Left lung (tissue), 10 donors: ENCODE measurements around the gene SIPA1L3. TPM values are rescaled to one million over a fixed set of nuclear protein-coding genes. Genes with fewer than 3 reads are reported as not detected.

ENCODE experiments used
- ATAC-seq: fragments of 200-7000 bp; cut with Tn5 transposase; one replicate; pipeline ENCODE4 v1.9.1; 2020; ENCODE audit warnings: moderate library complexity
- DNase-seq, 4 donors: peaks; one replicate each; pipeline ENCODE4 v3.0.0-alpha.2; 2013 to 2020
- H3K27ac ChIP-seq, 2 donors: fragments of 200-600 bp; sonication (generic) in 1 of 2; one replicate each; pipeline versions ENCODE4 v1.5.0 to v1.8.0; 2020 to 2021
- H3K27me3 ChIP-seq, 2 donors: fragments of 200-600 bp; sonication (generic) in 1 of 2; one replicate each; pipeline versions ENCODE4 v1.5.0 to v1.8.0; 2020 to 2021
- H3K36me3 ChIP-seq, 2 donors: fragments of 200-600 bp; sonication (generic) in 1 of 2; one replicate each; pipeline versions ENCODE4 v1.5.0 to v1.8.0; 2020 to 2021
- H3K4me1 ChIP-seq, 2 donors: fragments of 200-600 bp; one replicate each; pipeline ENCODE4 v1.8.0; 2021
- H3K4me3 ChIP-seq, 2 donors: fragments of 200-600 bp; sonication (generic) in 1 of 2; one replicate each; pipeline versions ENCODE4 v1.5.0 to v1.8.0; 2020 to 2021; ENCODE audit warnings: mild to moderate bottlenecking in 1 of 2
- H3K9me3 ChIP-seq, 2 donors: fragments of 200-600 bp; sonication (generic) in 1 of 2; one replicate each; pipeline versions ENCODE4 v1.5.0 to v1.8.0; 2020 to 2021
- intact Hi-C, 2 donors: fragments of 100-400 bp; cut with DNase I; formaldehyde crosslinking; loops; one replicate each; pipeline versions ENCODE4 v1.11.2 to v1.14.2; 2022
- polyA plus RNA-seq, 6 donors: library from polyadenylated mRNA; unstranded; fragments of 120-200 nt; gene quantifications; one replicate each; pipeline ENCODE4 v1.2.1, GENCODE V29; 2013; ENCODE audit not compliant: insufficient read length in 6 of 6
- total RNA-seq, 2 donors: library from RNA; stranded (reverse); fragmentation: NEBNext Ultra II Directional; extraction: Animal tissue kit (Norgen Biotek cat#: 25700); gene quantifications; one replicate each; pipeline ENCODE4 v1.2.1, GENCODE V29; 2021
- TF ChIP-seq, protein P1 (sequence below), 2 donors: fragments of 200-600 bp; sonication (generic) in 1 of 2; IDR thresholded peaks; one replicate each; pipeline versions ENCODE4 v1.5.0 to v1.8.0; 2021; ENCODE audit warnings: antibody characterized with exemption in 2 of 2
- donor health status: DM: no; HTN: yes; CAD: no.
- donor health status: DM: no; HTN: no; CAD: no.

The SIPA1L3 gene
- total and polyA plus RNA-seq, 8 donors: 22.7 to 59.0 (median 27.4) TPM

DNA sequence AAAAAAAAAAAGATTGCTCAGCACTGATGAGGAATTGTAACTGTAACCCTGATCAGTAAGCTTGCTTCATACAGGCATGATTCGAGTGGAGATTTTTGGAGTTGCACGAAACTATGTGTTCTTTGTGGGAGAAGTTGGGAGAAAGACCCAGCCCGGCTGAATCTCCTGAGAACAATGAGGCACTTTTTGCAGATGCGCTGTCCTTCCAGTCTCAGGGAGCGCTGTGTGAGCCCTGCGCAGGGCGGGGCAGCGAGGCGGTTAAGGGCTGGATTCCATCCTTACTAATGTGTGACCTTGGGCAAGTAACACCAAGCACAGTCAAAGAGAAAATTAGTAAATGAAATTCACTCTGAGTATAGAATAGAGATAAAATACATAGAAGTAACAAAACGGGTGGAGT, 76.9 kb downstream of the SIPA1L3 start:
- no peak for DNase-seq
- peaks cover 0 to 3% of the 10 kb centered on the region in 2 donors for H3K4me1 ChIP-seq
- H3K4me3 ChIP-seq: no peak overlapping the region
- no peak overlapping the region for H3K27ac ChIP-seq
- intact Hi-C loops: no loop called here
- no peaks in the 10 kb centered on the region for H3K36me3 ChIP-seq
- ATAC-seq: no peak
- TF ChIP-seq, protein P1, sequence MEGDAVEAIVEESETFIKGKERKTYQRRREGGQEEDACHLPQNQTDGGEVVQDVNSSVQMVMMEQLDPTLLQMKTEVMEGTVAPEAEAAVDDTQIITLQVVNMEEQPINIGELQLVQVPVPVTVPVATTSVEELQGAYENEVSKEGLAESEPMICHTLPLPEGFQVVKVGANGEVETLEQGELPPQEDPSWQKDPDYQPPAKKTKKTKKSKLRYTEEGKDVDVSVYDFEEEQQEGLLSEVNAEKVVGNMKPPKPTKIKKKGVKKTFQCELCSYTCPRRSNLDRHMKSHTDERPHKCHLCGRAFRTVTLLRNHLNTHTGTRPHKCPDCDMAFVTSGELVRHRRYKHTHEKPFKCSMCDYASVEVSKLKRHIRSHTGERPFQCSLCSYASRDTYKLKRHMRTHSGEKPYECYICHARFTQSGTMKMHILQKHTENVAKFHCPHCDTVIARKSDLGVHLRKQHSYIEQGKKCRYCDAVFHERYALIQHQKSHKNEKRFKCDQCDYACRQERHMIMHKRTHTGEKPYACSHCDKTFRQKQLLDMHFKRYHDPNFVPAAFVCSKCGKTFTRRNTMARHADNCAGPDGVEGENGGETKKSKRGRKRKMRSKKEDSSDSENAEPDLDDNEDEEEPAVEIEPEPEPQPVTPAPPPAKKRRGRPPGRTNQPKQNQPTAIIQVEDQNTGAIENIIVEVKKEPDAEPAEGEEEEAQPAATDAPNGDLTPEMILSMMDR (IDR thresholded peaks at IDR 0.05): no peak
- no peaks in the 10 kb centered on the region for H3K27me3 ChIP-seq
- no peaks in the 10 kb centered on the region for H3K9me3 ChIP-seq

DNA sequence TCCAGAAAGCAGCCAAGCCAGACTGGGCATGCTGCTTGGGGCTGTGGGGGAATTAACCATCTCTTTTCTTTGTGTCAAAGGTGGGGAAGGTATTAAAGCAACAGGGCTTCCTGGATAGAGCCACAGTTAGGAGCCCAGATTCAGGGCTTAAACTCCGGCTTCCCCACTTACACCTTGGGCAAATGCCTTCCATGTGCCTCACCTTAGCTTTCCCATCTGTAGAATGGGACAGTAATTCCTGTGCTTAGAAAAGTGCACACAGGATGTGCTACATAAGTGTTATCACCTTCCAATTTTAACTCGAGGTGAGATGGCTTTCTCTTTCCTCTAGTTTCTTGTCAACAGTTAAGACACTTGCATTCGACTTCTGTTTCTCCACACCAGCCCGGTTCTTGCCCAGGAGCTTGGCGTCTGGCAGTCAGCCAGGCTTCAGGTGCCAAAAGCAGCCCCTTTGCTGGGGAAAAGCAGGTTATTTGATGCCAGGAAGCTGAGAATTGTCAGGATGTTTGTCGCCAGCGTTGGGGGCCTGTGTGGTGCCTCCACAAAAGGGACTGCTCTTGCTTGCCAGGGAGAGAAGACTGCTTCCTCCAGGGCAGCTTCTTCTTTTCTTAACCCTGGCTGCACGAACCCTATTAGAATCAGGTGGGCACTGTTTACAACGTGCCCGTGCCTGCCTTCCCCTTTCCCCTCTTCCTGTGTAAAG, 79.2 kb downstream of the SIPA1L3 start:
- Histone ChIP-seq H3K27ac (no peak overlapping the region), H3K27me3 (no peaks in the 10 kb centered on the region), H3K9me3 (no peaks in the 10 kb centered on the region), H3K4me1 (peaks cover 5% of the 10 kb centered on the region in 2 donors), H3K4me3 (no peak overlapping the region), H3K36me3 (no peaks in the 10 kb centered on the region)
- no peak for ATAC-seq
- TF ChIP-seq, protein P1 (IDR thresholded peaks at IDR 0.05): no peak
- intact Hi-C loops: no loop called here
- DNase-seq: peak in 1 of 4 donors; percentile 21

DNA sequence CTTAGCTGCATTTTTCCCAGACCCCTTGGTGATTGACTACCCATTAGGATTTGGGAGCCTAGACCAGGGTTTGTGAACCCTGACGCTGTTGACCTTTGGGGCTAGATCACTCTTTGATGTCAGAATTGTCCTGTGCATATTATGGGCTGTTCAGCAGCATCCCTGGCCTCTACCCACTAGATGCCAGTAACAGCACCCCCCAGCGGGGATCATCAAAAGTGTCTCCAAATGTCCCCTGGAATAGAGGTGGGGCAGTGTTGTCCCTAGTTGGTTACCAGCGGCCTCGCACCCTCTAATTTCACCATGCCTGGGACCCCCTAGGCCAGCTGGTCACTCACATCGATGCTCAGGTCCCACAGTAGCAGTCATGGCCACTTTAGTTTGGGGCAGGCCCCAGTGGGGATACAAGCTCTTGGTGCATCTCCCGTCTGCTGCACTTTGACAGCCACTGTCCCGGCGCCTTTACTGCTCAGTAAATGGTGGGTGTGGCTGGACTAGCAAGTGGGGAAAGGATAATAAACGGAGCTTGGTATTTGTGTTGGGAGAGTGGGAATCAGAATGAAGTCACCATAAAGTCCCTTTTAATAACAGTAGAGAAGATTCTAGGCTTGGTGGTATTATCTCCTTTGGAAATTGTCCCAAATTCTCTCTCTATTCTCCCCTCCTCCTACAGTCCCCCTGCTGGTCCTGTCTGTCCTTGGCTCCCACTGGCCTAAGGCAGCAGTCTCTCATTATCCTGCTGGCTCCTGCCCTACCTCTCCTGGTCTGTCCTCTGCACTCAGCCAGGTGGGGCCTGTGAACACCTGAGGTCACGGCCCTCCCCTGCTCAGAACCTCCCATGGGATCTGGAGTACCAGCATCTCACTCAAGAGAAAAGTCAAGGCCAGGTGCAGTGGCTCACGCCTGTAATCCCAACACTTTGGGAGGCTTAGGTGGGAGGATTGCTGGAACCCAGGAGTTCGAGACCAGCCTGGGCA, 80.6 kb downstream of the SIPA1L3 start:
- TF ChIP-seq, protein P1 (IDR thresholded peaks at IDR 0.05): no peak
- Histone ChIP-seq H3K4me3 (no peak overlapping the region), H3K27ac (no peak overlapping the region), H3K27me3 (no peaks in the 10 kb centered on the region), H3K36me3 (no peaks in the 10 kb centered on the region), H3K9me3 (no peaks in the 10 kb centered on the region), H3K4me1 (peaks cover 8% of the 10 kb centered on the region in 2 donors)
- DNase-seq (no peak), ATAC-seq (no peak)
- intact Hi-C loops: no loop called here

DNA sequence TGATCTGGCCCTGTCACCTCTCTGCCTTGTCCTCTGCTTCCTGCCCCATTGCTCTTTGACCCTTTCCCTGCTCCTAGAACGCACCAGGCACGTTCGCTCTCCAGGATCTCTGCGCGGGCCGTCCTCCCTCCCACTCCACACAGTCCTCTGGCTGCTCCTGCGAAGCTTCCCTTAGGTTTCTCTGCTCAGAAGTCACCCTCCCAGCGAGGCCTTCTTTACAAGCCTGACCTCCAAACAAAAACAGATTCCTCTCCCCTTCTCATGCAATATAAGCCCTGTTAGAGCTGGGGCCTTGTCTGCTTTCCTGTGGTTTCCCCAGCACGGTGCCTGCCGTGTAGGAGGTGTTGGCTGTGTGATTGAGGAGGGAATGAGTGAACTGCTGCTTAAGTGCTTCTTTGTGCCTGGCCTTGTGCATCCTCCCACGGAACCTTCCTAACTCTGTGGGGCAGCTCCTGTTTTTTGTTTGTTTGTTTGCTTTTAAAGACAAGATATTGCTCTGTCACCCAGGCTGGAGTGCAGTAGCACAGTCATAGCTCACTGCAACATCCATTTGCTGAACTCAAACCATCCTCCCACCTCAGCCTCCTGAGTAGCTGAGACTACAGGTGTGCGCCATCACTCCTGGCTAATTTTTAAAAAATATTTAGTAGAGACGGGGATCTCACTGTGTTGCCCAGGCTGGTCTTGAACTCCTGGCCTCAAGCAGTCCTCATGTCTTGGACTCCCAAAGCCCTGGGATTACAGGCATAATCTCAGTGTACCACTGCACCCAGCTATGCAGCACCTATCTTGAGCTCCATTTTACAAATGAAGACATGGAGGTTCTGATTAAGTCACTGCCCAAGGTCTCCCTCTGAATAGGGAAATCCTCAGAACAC, 82.0 kb downstream of the SIPA1L3 start:
- H3K4me1 ChIP-seq: peaks cover 8% of the 10 kb centered on the region in 2 donors
- intact Hi-C loops: no loop called here
- TF ChIP-seq, protein P1 (IDR thresholded peaks at IDR 0.05): no peak

More for the DNA sequence above, 82.0 kb downstream of the SIPA1L3 start:
- Histone ChIP-seq H3K36me3 (no peaks in the 10 kb centered on the region), H3K27me3 (no peaks in the 10 kb centered on the region), H3K9me3 (no peaks in the 10 kb centered on the region), H3K4me3 (no peak overlapping the region), H3K27ac (no peak overlapping the region)
- no peak for DNase-seq
- no peak for ATAC-seq
